Adipose tissue (tissue), 3 donors: ENCODE measurements around the gene RBP7. TPM values are rescaled to one million over a fixed set of nuclear protein-coding genes. Genes with fewer than 3 reads are reported as not detected.

Source experiments
- H3K27ac ChIP-seq: one replicate; pipeline ENCODE4 v1.5.1; 2013; ENCODE audit warnings: low read depth, low read length
- WGBS, 3 donors: extraction: QIAGEN DNeasy Blood & Tissue Kit; methylation state at CpG; one replicate each; pipeline ENCODE4 v1.1.7; 2013; 5-methylcytosine and 5-hydroxymethylcytosine counted together
- polyA plus RNA-seq, 3 donors: library from polyadenylated mRNA; stranded (reverse); fragments of 200-250 nt; gene quantifications; one replicate each; pipeline ENCODE4 v1.2.3, GENCODE V29; 2013
- donor health status: healthy with polysubstance abuse.
- donor health status: Bipolar disorder and iron deficiency.
- donor health status: healthy.

RBP7 gene
- polyA plus RNA-seq, 3 donors: 14.7 to 162 (median 139) TPM

- H3K27ac ChIP-seq: no peak overlapping the region
- 85 to 87% (median 86%) methylated on average over 8 of the region's 8 CpGs for WGBS, 3 donors
Observed at GRCh38 chr1:10060311-10061100, 63.5 kb downstream of the RBP7 start.

GRCh38 chr1:10061276-10061675, 64.2 kb downstream of the RBP7 start:
- no peak overlapping the region for H3K27ac ChIP-seq
- 91 to 95% (median 92%) methylated on average over 5 of the region's 5 CpGs for WGBS, 3 donors

GRCh38 chr1:10063878-10064277, 66.8 kb downstream of the RBP7 start:
- 85 to 88% (median 86%) methylated on average over 7 of the region's 7 CpGs for WGBS, 3 donors
- no peak overlapping the region for H3K27ac ChIP-seq

- no peak overlapping the region for H3K27ac ChIP-seq
Observed at GRCh38 chr1:10064416-10065343, 67.7 kb downstream of the RBP7 start.

GRCh38 chr1:10065344-10065685, 68.3 kb downstream of the RBP7 start:
- 53 to 63% (median 57%) methylated on average over 7 of the region's 7 CpGs for WGBS, 3 donors
- H3K27ac ChIP-seq: no peak overlapping the region

More at GRCh38 chr1:10064416-10065343, 67.7 kb downstream of the RBP7 start:
- WGBS, 3 donors: 81 to 90% (median 83%) methylated on average over 8 of the region's 8 CpGs

Other genes starting within 250 kb of the RBP7 start
- gene CLSTN1, start 173.3 kb upstream of the RBP7 start, polyA plus RNA-seq: 10 to 100 TPM; 23.2 to 28.8 (median 28.8) TPM
- gene CTNNBIP1, start 87.0 kb upstream of the RBP7 start, polyA plus RNA-seq: 10 to 100 TPM; 18.1 to 22.6 (median 18.6) TPM
- 10 to 100 TPM in 2 of 3 donors, 1 to 10 TPM in 1; 9.3 to 31.8 (median 14.1) TPM for gene LZIC, start 53.8 kb upstream of the RBP7 start, polyA plus RNA-seq
- gene NMNAT1, start 53.8 kb upstream of the RBP7 start, polyA plus RNA-seq: 1 to 10 TPM; 4.2 to 4.9 (median 4.9) TPM
- gene UBE4B, start 35.7 kb downstream of the RBP7 start, polyA plus RNA-seq: 10 to 100 TPM; 21.0 to 27.9 (median 27.3) TPM
- 10 to 100 TPM in 1 of 3 donors, 1 to 10 TPM in 2; 9.1 to 10.5 (median 9.2) TPM for gene KIF1B, start 213.3 kb downstream of the RBP7 start, polyA plus RNA-seq